Measurements from ENCODE around the gene ANAPC15. TPM values are rescaled to one million over a fixed set of nuclear protein-coding genes. Genes with fewer than 3 reads are reported as not detected.

The ANAPC15 gene
- total RNA-seq, 3 donors from 2014 or later = 37.9 to 52.1 (median 39.0) TPM

- Histone ChIP-seq H3K36me3 (ENCODE audit: low read depth) (no peaks in the 10 kb centered on the region), H3K4me1 (ENCODE audit: low read depth) (peaks cover 31% of the 10 kb centered on the region), H3K9me3 (no peaks in the 10 kb centered on the region), H3K4me3 (no peak overlapping the region)
- intact Hi-C loops (cut with DNase I, micrococcal nuclease) = no loop called here
- TF ChIP-seq, protein P1, sequence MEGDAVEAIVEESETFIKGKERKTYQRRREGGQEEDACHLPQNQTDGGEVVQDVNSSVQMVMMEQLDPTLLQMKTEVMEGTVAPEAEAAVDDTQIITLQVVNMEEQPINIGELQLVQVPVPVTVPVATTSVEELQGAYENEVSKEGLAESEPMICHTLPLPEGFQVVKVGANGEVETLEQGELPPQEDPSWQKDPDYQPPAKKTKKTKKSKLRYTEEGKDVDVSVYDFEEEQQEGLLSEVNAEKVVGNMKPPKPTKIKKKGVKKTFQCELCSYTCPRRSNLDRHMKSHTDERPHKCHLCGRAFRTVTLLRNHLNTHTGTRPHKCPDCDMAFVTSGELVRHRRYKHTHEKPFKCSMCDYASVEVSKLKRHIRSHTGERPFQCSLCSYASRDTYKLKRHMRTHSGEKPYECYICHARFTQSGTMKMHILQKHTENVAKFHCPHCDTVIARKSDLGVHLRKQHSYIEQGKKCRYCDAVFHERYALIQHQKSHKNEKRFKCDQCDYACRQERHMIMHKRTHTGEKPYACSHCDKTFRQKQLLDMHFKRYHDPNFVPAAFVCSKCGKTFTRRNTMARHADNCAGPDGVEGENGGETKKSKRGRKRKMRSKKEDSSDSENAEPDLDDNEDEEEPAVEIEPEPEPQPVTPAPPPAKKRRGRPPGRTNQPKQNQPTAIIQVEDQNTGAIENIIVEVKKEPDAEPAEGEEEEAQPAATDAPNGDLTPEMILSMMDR (IDR thresholded peaks at IDR 0.05) = no peak
- ATAC-seq = no peak
- no peak for DNase-seq
These were observed 44.8 kb downstream of the ANAPC15 start for GRCh38 chr11:72067676-72068075.

GRCh38 chr11:72067266-72067665 is 45.2 kb downstream of the ANAPC15 start:
- ATAC-seq (no peak), DNase-seq (no peak)
- no peaks in the 10 kb centered on the region for H3K36me3 ChIP-seq (ENCODE audit: low read depth)
- no peak overlapping the region for H3K4me3 ChIP-seq
- intact Hi-C loops (cut with DNase I, micrococcal nuclease) = no loop called here
- TF ChIP-seq, protein P1 (IDR thresholded peaks at IDR 0.05) = no peak
- H3K4me1 ChIP-seq (ENCODE audit: low read depth) = peaks cover 31% of the 10 kb centered on the region
- no peaks in the 10 kb centered on the region for H3K9me3 ChIP-seq

- ATAC-seq = peak; percentile 62
- intact Hi-C loops (cut with DNase I, micrococcal nuclease) = no loop called here
- no peak overlapping the region for H3K4me3 ChIP-seq
- TF ChIP-seq, protein P1 (IDR thresholded peaks at IDR 0.05) = no peak
- peak in 1 of 3 donors; percentile 39 for DNase-seq
- peaks cover 31% of the 10 kb centered on the region for H3K4me1 ChIP-seq (ENCODE audit: low read depth)
- no peaks in the 10 kb centered on the region for H3K36me3 ChIP-seq (ENCODE audit: low read depth)
- no peaks in the 10 kb centered on the region for H3K9me3 ChIP-seq
These were observed 45.6 kb downstream of the ANAPC15 start for GRCh38 chr11:72066855-72067254.

DNA sequence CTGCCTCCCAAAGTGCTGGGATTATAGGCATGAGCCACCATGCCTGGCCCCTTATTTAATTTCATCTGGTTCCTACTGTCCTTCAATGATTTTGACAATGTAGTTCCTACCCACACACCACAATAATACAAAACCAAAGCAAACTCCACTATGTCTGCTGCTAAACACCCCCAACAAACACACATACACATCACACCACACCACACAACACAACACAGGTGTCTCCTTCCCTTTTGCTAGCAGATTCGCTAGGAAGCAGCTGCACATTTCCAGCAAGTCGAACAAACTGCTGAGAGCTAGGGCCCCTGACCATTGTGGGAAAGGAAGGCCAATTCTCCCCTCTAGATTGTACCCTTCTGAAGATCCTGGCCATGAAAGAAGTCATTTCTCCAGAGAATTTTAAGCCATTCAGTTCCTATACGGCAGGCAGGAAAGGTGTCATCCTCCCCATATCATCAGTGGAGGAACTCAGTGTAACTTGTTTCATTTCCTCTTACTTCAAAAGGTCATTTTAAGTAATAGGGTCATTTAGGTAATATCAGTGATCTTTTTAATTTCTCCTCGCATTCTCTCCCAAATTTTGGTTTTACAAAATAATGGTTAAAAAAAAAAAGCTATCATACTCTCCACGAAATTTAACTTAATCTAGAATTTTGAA is 50.6 kb downstream of the ANAPC15 start:
- intact Hi-C loops (cut with DNase I, micrococcal nuclease) = no loop called here
- TF ChIP-seq, protein P1 (IDR thresholded peaks at IDR 0.05) = no peak
- Histone ChIP-seq H3K4me1 (ENCODE audit: low read depth) (peaks cover 6% of the 10 kb centered on the region), H3K9me3 (no peaks in the 10 kb centered on the region), H3K4me3 (no peak overlapping the region), H3K36me3 (ENCODE audit: low read depth) (no peaks in the 10 kb centered on the region)
- DNase-seq (no peak), ATAC-seq (no peak)

Small RNA genes within 50 kb of the gene (microRNA-seq; reads per million reads assigned to microRNA genes)
- gene MIR3165 = not detected

Other genes with a start within 250 kb of the ANAPC15 start
- not detected for gene DEFB131B, start 234.2 kb downstream of the ANAPC15 start, total RNA-seq
- 10 to 100 TPM; 11.7 to 18.0 (median 12.7) TPM for gene XNDC1N, start 184.1 kb downstream of the ANAPC15 start, total RNA-seq
- gene RNF121, start 183.6 kb downstream of the ANAPC15 start, total RNA-seq = 10 to 100 TPM; 37.0 to 41.0 (median 37.4) TPM
- 10 to 100 TPM in 2 of 3 donors, 1 to 10 TPM in 1; 7.6 to 14.5 (median 13.7) TPM for gene IL18BP, start 113.8 kb downstream of the ANAPC15 start, total RNA-seq
- 100 to 1,000 TPM; 173 to 301 (median 248) TPM for gene NUMA1, start 32.2 kb downstream of the ANAPC15 start, total RNA-seq
- 1 to 10 TPM; 7.5 to 9.4 (median 9.4) TPM for gene LRRC51, start 31.8 kb downstream of the ANAPC15 start, total RNA-seq
- 100 to 1,000 TPM in 2 of 3 donors, 10 to 100 TPM in 1; 82.0 to 114 (median 107) TPM for gene LAMTOR1, start 9.4 kb downstream of the ANAPC15 start, total RNA-seq
- gene TOMT, start 6.8 kb downstream of the ANAPC15 start, total RNA-seq = under 1 TPM in 1 of 3 donors, not detected in 2; 0.39 TPM
- not detected for gene FOLR3, start 23.0 kb upstream of the ANAPC15 start, total RNA-seq
- gene FOLR1, start 79.4 kb upstream of the ANAPC15 start, total RNA-seq = not detected
- gene FOLR2, start 104.1 kb upstream of the ANAPC15 start, total RNA-seq = 10 to 100 TPM in 2 of 3 donors, 1 to 10 TPM in 1; 3.2 to 29.4 (median 13.8) TPM
- gene INPPL1, start 112.1 kb upstream of the ANAPC15 start, total RNA-seq = 100 to 1,000 TPM; 122 to 205 (median 151) TPM
- gene PHOX2A, start 131.5 kb upstream of the ANAPC15 start, total RNA-seq = 1 to 10 TPM in 1 of 3 donors, under 1 TPM in 2; 0.55 to 2.6 (median 0.60) TPM

Measured in mucosa of descending colon (tissue), 3 donors.